Epithelial cell of proximal tubule (primary cell): ENCODE results near the gene AGGF1. TPM values are rescaled to one million over a fixed set of nuclear protein-coding genes. Genes with fewer than 3 reads are reported as not detected.

Experiments
- DNase-seq: peaks from one replicate; pipeline ENCODE4 v3.0.0-alpha.2; 2011; ENCODE audit warnings: low read depth
- H3K4me3 ChIP-seq: 2 replicates; pipeline ENCODE4 v1.5.1; 2011; ENCODE audit warnings: low read depth, mild to moderate bottlenecking, low read length
- CTCF ChIP-seq: conservative IDR thresholded peaks from 2 replicates; pipeline ENCODE4 v1.5.1; 2012; ENCODE audit warnings: low read depth, mild to moderate bottlenecking, low read length
- total RNA-seq: library from RNA; depleted of rRNA; stranded (reverse); fragments of >200 nt; gene quantifications from 2 replicates; pipeline ENCODE4 v1.2.3, GENCODE V29; 2015

AGGF1 gene
- total RNA-seq, 1 donor from 2014 or later, result 14.8 TPM

- no peak for DNase-seq
- TF ChIP-seq CTCF, result no peak
Observed at GRCh38 chr5:77046416-77047073, 16.3 kb downstream of the AGGF1 start.

GRCh38 chr5:77064040-77064439 is 33.8 kb downstream of the AGGF1 start:
- peak; percentile 21 for TF ChIP-seq CTCF
- H3K4me3 ChIP-seq, result no peak overlapping the region
- DNase-seq, result no peak

More at GRCh38 chr5:77046416-77047073, 16.3 kb downstream of the AGGF1 start:
- H3K4me3 ChIP-seq, result no peak overlapping the region

GRCh38 chr5:77065256-77065655 is 35.1 kb downstream of the AGGF1 start:
- no peak for DNase-seq
- TF ChIP-seq CTCF, result no peak
- H3K4me3 ChIP-seq, result no peak overlapping the region

GRCh38 chr5:77066184-77066583 is 36.0 kb downstream of the AGGF1 start:
- DNase-seq, result no peak
- H3K4me3 ChIP-seq, result no peak overlapping the region
- no peak for TF ChIP-seq CTCF

- no peak for TF ChIP-seq CTCF
- H3K4me3 ChIP-seq, result no peak overlapping the region
- peak; percentile 39 for DNase-seq
Observed at GRCh38 chr5:77066823-77067442, 36.7 kb downstream of the AGGF1 start.

- no peak for TF ChIP-seq CTCF
- DNase-seq, result no peak
Observed at GRCh38 chr5:77073667-77074066, 43.5 kb downstream of the AGGF1 start.

GRCh38 chr5:77074745-77075144 is 44.5 kb downstream of the AGGF1 start:
- no peak for DNase-seq
- TF ChIP-seq CTCF, result no peak
- no peak overlapping the region for H3K4me3 ChIP-seq

More at GRCh38 chr5:77073667-77074066, 43.5 kb downstream of the AGGF1 start:
- H3K4me3 ChIP-seq, result no peak overlapping the region
